Transverse colon (tissue), 4 donors: ENCODE results near the gene CADM1. TPM values are rescaled to one million over a fixed set of nuclear protein-coding genes. Genes with fewer than 3 reads are reported as not detected.

ENCODE experiments used
- DNase-seq: peaks from one replicate; pipeline ENCODE4 v3.0.0-alpha.2; 2019
- H3K27ac ChIP-seq, 4 donors: fragments of 200-600 bp; sonication (generic); 2 replicates each; pipeline ENCODE4 v1.5.1; 2016 to 2018; ENCODE audit warnings: inconsistent platforms in 4 of 4
- H3K27me3 ChIP-seq: fragments of 200-600 bp; sonication (generic); 2 replicates; pipeline ENCODE4 v1.5.1; 2017; ENCODE audit warnings: inconsistent platforms
- H3K36me3 ChIP-seq, 4 donors: fragments of 200-600 bp; sonication (generic); 2 replicates each; pipeline ENCODE4 v1.5.1; 2017 to 2019; ENCODE audit warnings: inconsistent platforms in 4 of 4
- H3K4me1 ChIP-seq, 4 donors: fragments of 200-600 bp; sonication (generic); 2 replicates each; pipeline ENCODE4 v1.5.1; 2017 to 2020; ENCODE audit warnings: inconsistent platforms in 4 of 4
- H3K4me3 ChIP-seq, 4 donors: fragments of 200-600 bp; sonication (generic); 1 replicate in 1 of 4; 2 replicates in 3 of 4; pipeline versions ENCODE4 v1.5.1 to v1.6.1; 2017 to 2019; ENCODE audit warnings: inconsistent platforms in 4 of 4
- H3K9me3 ChIP-seq, 2 donors: fragments of 200-600 bp; sonication (generic); 2 replicates each; pipeline ENCODE4 v1.5.1; 2017 to 2019; ENCODE audit warnings: inconsistent platforms in 2 of 2
- CTCF ChIP-seq, 5 experiments: fragments of 200-600 bp in 3 of 5; fragments of 450-650 bp in 2 of 5; sonication (generic) in 3 of 5; IDR thresholded peaks; 1 replicate in 2 of 5; 2 replicates in 3 of 5; pipeline ENCODE4 v1.5.1; 2016 to 2017; ENCODE audit warnings: antibody characterized with exemption in 5 of 5, inconsistent platforms in 3 of 5, mild to moderate bottlenecking in 2 of 5, moderate library complexity in 1 of 5
- EP300 ChIP-seq: sonication (generic); formaldehyde crosslinking; IDR thresholded peaks from one replicate; pipeline ENCODE4 v1.6.1; 2017; ENCODE audit warnings: antibody characterized with exemption, low read depth
- POLR2A ChIP-seq: fragments of 450-650 bp; IDR thresholded peaks from one replicate; pipeline ENCODE4 v1.6.1; 2016; ENCODE audit warnings: antibody characterized with exemption, mild to moderate bottlenecking, moderate library complexity
- POLR2AphosphoS5 ChIP-seq, 3 donors: sonication (generic); formaldehyde crosslinking; IDR thresholded peaks; one replicate each; pipeline ENCODE4 v1.6.1; 2016; ENCODE audit warnings: antibody characterized with exemption in 3 of 3
- WGBS, 2 donors: methylation state at CpG; one replicate each; pipeline ENCODE4 v1.1.5; 2018; ENCODE audit warnings: low coverage in 1 of 2; 5-methylcytosine and 5-hydroxymethylcytosine counted together
- in situ Hi-C, 4 donors: fragments of 200-750 bp; cut with MboI; loops; one replicate each; pipeline versions ENCODE4 v1.15.0 to v1.15.1; 2017; ENCODE audit warnings: low sequenced_read_pairs in 3 of 4, low pct_ligation_motif_present in 1 of 4, low pct_unique_long_range_greater_than_20kb in 1 of 4
- intact Hi-C: fragments of 100-400 bp; cut with DNase I; formaldehyde crosslinking; loops from one replicate; pipeline ENCODE4 v1.15.1; 2023; ENCODE audit warnings: low total_unique reads
- total RNA-seq, 4 donors: library from RNA; depleted of rRNA; stranded (reverse); fragments of >200 nt; gene quantifications; one replicate each; pipeline ENCODE4 v1.1.0, GENCODE V29; 2016

Gene CADM1
- total RNA-seq, 4 donors from 2014 or later, result 2.8 to 6.4 (median 3.7) TPM

- DNase-seq, result no peak
- H3K36me3 ChIP-seq, result no peaks in the 10 kb centered on the region
- H3K9me3 ChIP-seq, result no peaks in the 10 kb centered on the region
- 68 to 87% methylated on average over 5 to 6 of the region's 6 CpGs for whole genome bisulfite sequencing, 2 donors
- H3K4me1 ChIP-seq, result no peaks in the 10 kb centered on the region
- no peak overlapping the region for H3K27ac ChIP-seq
- H3K27me3 ChIP-seq, result peaks cover 9% of the 10 kb centered on the region
- TF ChIP-seq POLR2A (no peak), POLR2AphosphoS5 (IDR thresholded peaks at IDR 0.05) (no peak), EP300 (no peak), CTCF (IDR thresholded peaks at IDR 0.05) (no peak)
- in situ Hi-C loops, result no loop called here
- H3K4me3 ChIP-seq, result no peak overlapping the region
- intact Hi-C loops, result no loop called here
Observed at GRCh38 chr11:115164774-115165173, 339.4 kb downstream of the CADM1 start.

GRCh38 chr11:115162919-115163318 is 341.3 kb downstream of the CADM1 start:
- in situ Hi-C loops, result no loop called here
- Histone ChIP-seq H3K4me1 (no peaks in the 10 kb centered on the region), H3K27me3 (peaks cover 9% of the 10 kb centered on the region), H3K9me3 (no peaks in the 10 kb centered on the region), H3K4me3 (no peak overlapping the region), H3K36me3 (no peaks in the 10 kb centered on the region), H3K27ac (no peak overlapping the region)
- TF ChIP-seq POLR2AphosphoS5 (IDR thresholded peaks at IDR 0.05), result no peak
- no peak for TF ChIP-seq EP300
- no peak for TF ChIP-seq CTCF (IDR thresholded peaks at IDR 0.05)
- TF ChIP-seq POLR2A, result no peak
- intact Hi-C loops, result no loop called here
- 72 to 74% methylated on average over 2 of the region's 2 CpGs for WGBS, 2 donors
- DNase-seq, result no peak

- no peak for DNase-seq
- intact Hi-C loops (no loop called here), in situ Hi-C loops (no loop called here)
- Histone ChIP-seq H3K27ac (no peak overlapping the region), H3K36me3 (no peaks in the 10 kb centered on the region), H3K27me3 (peaks cover 9% of the 10 kb centered on the region), H3K9me3 (no peaks in the 10 kb centered on the region), H3K4me3 (no peak overlapping the region), H3K4me1 (no peaks in the 10 kb centered on the region)
- 88% methylated on average over 2 of the region's 2 CpGs; no CpG with 5 or more reads in 1 of the 2 donors for WGBS, 2 donors
- TF ChIP-seq POLR2A (no peak), CTCF (IDR thresholded peaks at IDR 0.05) (no peak), EP300 (no peak), POLR2AphosphoS5 (IDR thresholded peaks at IDR 0.05) (no peak)
Observed at GRCh38 chr11:115161876-115162275, 342.3 kb downstream of the CADM1 start.

- 54% methylated on average over 9 of the region's 9 CpGs; no CpG with 5 or more reads in 1 of the 2 donors for WGBS, 2 donors
- no peak for DNase-seq
- H3K36me3 ChIP-seq, result no peaks in the 10 kb centered on the region
- in situ Hi-C loops (no loop called here), intact Hi-C loops (no loop called here)
- H3K27ac ChIP-seq, result no peak overlapping the region
- H3K9me3 ChIP-seq, result no peaks in the 10 kb centered on the region
- TF ChIP-seq CTCF (IDR thresholded peaks at IDR 0.05), result no peak
- no peak for TF ChIP-seq POLR2A
- no peak for TF ChIP-seq POLR2AphosphoS5 (IDR thresholded peaks at IDR 0.05)
- TF ChIP-seq EP300, result no peak
- no peaks in the 10 kb centered on the region for H3K27me3 ChIP-seq
- no peak overlapping the region for H3K4me3 ChIP-seq
- H3K4me1 ChIP-seq, result no peaks in the 10 kb centered on the region
Observed at GRCh38 chr11:115159207-115159606, 345.0 kb downstream of the CADM1 start.
